Esophagus muscularis mucosa (tissue), 4 donors: ENCODE results near the gene ADCY9. TPM values are rescaled to one million over a fixed set of nuclear protein-coding genes. Genes with fewer than 3 reads are reported as not detected.

ENCODE experiments used
- DNase-seq: peaks from one replicate; pipeline ENCODE4 v3.0.0-alpha.2; 2017; ENCODE audit errors: extremely low spot score
- H3K27ac ChIP-seq, 4 donors: fragments of 200-600 bp; sonication (generic); replicated peaks in 1 of 4; 1 replicate in 3 of 4; 2 replicates in 1 of 4; pipeline ENCODE4 v1.5.1; 2016 to 2019; ENCODE audit warnings: mild to moderate bottlenecking in 1 of 4
- H3K27me3 ChIP-seq, 4 donors: fragments of 200-600 bp; sonication (generic); one replicate each; pipeline versions ENCODE4 v1.5.1 to v1.6.0; 2016 to 2019
- H3K36me3 ChIP-seq, 4 donors: fragments of 200-600 bp; sonication (generic); one replicate each; pipeline ENCODE4 v1.5.1; 2016 to 2019
- H3K4me1 ChIP-seq, 4 donors: fragments of 200-600 bp; sonication (generic); one replicate each; pipeline ENCODE4 v1.5.1; 2016 to 2019
- H3K4me3 ChIP-seq, 4 donors: fragments of 200-600 bp; sonication (generic); 1 replicate in 2 of 4; 2 replicates in 2 of 4; pipeline ENCODE4 v1.5.1; 2016 to 2019; ENCODE audit warnings: mild to moderate bottlenecking in 4 of 4, moderate library complexity in 1 of 4
- H3K9me3 ChIP-seq, 4 donors: fragments of 200-600 bp; sonication (generic); 1 replicate in 3 of 4; 2 replicates in 1 of 4; pipeline ENCODE4 v1.5.1; 2016 to 2019
- EP300 ChIP-seq: sonication (generic); formaldehyde crosslinking; IDR thresholded peaks from one replicate; pipeline ENCODE4 v1.6.1; 2017; ENCODE audit warnings: antibody characterized with exemption
- POLR2A ChIP-seq: fragments of 450-650 bp; IDR thresholded peaks from one replicate; pipeline ENCODE4 v1.6.1; 2017; ENCODE audit warnings: antibody characterized with exemption, moderate library complexity, mild to moderate bottlenecking, low read depth
- POLR2AphosphoS5 ChIP-seq, 2 donors: sonication (generic); formaldehyde crosslinking; IDR thresholded peaks; one replicate each; pipeline ENCODE4 v1.6.1; 2017; ENCODE audit warnings: antibody characterized with exemption in 2 of 2
- WGBS: methylation state at CpG from one replicate; pipeline ENCODE4 v1.1.5; 2018; 5-methylcytosine and 5-hydroxymethylcytosine counted together
- intact Hi-C: fragments of 100-400 bp; cut with DNase I; formaldehyde crosslinking; loops from one replicate; pipeline ENCODE4 v1.15.1; 2023
- total RNA-seq, 4 donors: library from RNA; depleted of rRNA; stranded (reverse); fragments of >200 nt; gene quantifications; one replicate each; pipeline versions ENCODE4 v1.1.0 to v1.2.1, GENCODE V29; 2016
- TF ChIP-seq, protein P1 (sequence below), 3 experiments: fragments of 200-600 bp in 2 of 3; fragments of 450-650 bp in 1 of 3; sonication (generic) in 2 of 3; IDR thresholded peaks; one replicate each; pipeline ENCODE4 v1.5.1; 2017 to 2019; ENCODE audit warnings: antibody characterized with exemption in 3 of 3, mild to moderate bottlenecking in 2 of 3, moderate library complexity in 1 of 3

The ADCY9 gene
- total RNA-seq, 4 donors from 2014 or later = 35.8 to 72.9 (median 55.7) TPM

DNA sequence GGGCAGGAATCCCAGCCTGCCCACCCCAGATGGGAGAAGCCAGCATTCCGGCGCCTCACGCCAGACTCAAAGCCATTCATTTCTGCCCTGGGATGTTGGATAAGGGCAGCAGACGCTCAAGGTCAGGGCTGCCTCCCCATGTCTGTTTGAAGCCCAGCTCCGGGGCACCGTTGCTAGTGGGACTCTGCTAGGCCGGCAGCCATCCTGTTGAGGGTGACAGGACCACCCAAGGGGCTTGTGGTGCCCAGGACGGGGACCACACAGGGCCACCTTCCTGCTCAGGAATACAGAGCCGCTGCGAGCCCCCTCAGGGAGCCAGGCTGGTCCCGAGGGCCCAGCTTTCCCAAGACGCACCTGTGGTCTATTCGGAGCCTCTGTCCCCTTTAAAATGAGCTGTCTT lies 134.0 kb downstream of the ADCY9 start:
- intact Hi-C loops = loop anchor here (5.0 to 10.0 kb wide), 3 partner anchors 135 to 273 kb away; partner anchors contain the start of gene ADCY9
- Histone ChIP-seq H3K4me3 (no peak overlapping the region), H3K27me3 (no peaks in the 10 kb centered on the region), H3K4me1 (peaks cover 3 to 24% (median 19%) of the 10 kb centered on the region in 4 donors), H3K9me3 (no peaks in the 10 kb centered on the region), H3K36me3 (peaks cover 5 to 62% (median 49%) of the 10 kb centered on the region in 4 donors), H3K27ac (no peak overlapping the region)
- WGBS = 97% methylated on average over 9 of the region's 13 CpGs
- no peak for DNase-seq
- no peak for TF ChIP-seq POLR2AphosphoS5 (IDR thresholded peaks at IDR 0.05)
- TF ChIP-seq POLR2A = no peak
- TF ChIP-seq, protein P1, sequence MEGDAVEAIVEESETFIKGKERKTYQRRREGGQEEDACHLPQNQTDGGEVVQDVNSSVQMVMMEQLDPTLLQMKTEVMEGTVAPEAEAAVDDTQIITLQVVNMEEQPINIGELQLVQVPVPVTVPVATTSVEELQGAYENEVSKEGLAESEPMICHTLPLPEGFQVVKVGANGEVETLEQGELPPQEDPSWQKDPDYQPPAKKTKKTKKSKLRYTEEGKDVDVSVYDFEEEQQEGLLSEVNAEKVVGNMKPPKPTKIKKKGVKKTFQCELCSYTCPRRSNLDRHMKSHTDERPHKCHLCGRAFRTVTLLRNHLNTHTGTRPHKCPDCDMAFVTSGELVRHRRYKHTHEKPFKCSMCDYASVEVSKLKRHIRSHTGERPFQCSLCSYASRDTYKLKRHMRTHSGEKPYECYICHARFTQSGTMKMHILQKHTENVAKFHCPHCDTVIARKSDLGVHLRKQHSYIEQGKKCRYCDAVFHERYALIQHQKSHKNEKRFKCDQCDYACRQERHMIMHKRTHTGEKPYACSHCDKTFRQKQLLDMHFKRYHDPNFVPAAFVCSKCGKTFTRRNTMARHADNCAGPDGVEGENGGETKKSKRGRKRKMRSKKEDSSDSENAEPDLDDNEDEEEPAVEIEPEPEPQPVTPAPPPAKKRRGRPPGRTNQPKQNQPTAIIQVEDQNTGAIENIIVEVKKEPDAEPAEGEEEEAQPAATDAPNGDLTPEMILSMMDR (IDR thresholded peaks at IDR 0.05) = no peak

DNA sequence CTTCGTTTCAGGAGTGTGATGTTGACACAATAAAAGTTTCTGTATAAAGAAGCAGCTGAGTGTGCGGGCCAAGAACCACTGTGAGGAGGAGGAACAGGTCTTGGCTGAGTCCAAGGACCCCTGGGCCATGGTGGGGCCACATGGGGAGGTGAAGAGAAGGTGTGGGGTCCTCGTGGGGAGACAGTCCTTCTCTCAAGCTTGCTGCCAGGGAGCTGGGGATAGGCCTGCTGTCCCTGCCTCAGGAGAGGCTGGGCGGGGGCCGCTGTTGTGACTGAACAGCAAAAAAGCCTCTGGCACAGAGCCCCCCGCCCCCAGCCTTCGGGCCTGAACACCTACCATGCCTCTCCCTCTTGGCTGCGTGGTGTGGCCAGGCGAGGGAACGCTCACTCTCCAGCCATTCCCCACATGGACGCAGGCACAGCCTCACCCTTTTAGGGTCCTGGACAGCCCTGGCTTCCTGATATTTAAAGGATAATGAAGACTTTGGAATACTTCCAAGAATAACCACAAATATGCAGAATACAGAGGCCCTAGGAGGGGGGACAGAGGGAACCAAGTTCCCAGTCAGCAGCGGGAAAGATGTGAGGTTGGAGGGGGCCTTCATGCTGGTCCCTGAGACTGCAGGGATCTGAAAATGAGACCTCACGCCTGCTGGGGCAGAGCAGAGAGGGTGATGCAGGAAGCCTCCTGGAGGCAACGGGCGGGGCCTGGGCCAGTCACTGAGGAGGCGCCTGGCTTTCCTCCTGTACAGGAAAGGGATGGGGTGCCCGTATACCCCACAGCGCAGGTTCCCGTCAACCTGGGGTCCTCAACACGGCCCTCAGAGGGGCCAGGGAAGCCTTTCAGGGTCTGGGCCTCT lies 135.8 kb downstream of the ADCY9 start:
- H3K4me1 ChIP-seq = peaks cover 3 to 24% (median 19%) of the 10 kb centered on the region in 4 donors
- TF ChIP-seq POLR2A = no peak
- no peak for TF ChIP-seq POLR2AphosphoS5 (IDR thresholded peaks at IDR 0.05)
- TF ChIP-seq EP300 = no peak
- TF ChIP-seq, protein P1 (IDR thresholded peaks at IDR 0.05) = no peak
- no peaks in the 10 kb centered on the region for H3K9me3 ChIP-seq
- H3K4me3 ChIP-seq = no peak overlapping the region
- peaks cover 5 to 74% (median 58%) of the 10 kb centered on the region in 4 donors for H3K36me3 ChIP-seq
- H3K27ac ChIP-seq = no peak overlapping the region
- WGBS = 73% methylated on average over 10 of the region's 20 CpGs
- DNase-seq = no peak
- no peaks in the 10 kb centered on the region for H3K27me3 ChIP-seq
- intact Hi-C loops = loop anchor here (5.0 to 10.0 kb wide), 3 partner anchors 137 to 274 kb away; partner anchors contain the start of gene ADCY9

DNA sequence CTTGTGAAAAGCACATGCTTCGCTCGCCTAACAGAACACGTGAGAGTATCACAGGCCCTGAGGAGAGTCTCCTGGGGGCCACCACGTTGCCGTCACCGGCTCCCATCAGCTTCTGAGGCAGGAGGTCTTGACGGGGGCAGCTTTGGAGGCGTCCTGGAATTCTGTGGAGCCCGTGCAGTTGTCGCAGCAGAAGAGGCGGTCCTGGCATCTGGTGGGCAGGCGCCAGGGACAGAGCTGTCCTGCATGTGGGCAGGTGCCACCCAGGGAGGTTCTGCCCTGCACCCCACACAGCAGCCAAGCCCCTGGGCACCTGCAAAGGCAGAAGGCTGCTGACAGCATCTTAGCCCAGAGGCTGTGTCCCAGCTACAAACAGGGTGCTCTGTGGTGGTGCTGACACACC lies 136.7 kb downstream of the ADCY9 start:
- no peaks in the 10 kb centered on the region for H3K27me3 ChIP-seq
- H3K4me3 ChIP-seq = no peak overlapping the region
- H3K4me1 ChIP-seq = peaks cover 3 to 24% (median 19%) of the 10 kb centered on the region in 4 donors
- TF ChIP-seq, protein P1 (IDR thresholded peaks at IDR 0.05) = no peak
- TF ChIP-seq POLR2A = no peak
- no peak for TF ChIP-seq EP300
- TF ChIP-seq POLR2AphosphoS5 (IDR thresholded peaks at IDR 0.05) = no peak
- WGBS = 97% methylated on average over 12 of the region's 12 CpGs
- no peaks in the 10 kb centered on the region for H3K9me3 ChIP-seq
- intact Hi-C loops = no loop called here
- H3K27ac ChIP-seq = no peak overlapping the region
- peaks cover 5 to 84% (median 65%) of the 10 kb centered on the region in 4 donors for H3K36me3 ChIP-seq
- no peak for DNase-seq

DNA sequence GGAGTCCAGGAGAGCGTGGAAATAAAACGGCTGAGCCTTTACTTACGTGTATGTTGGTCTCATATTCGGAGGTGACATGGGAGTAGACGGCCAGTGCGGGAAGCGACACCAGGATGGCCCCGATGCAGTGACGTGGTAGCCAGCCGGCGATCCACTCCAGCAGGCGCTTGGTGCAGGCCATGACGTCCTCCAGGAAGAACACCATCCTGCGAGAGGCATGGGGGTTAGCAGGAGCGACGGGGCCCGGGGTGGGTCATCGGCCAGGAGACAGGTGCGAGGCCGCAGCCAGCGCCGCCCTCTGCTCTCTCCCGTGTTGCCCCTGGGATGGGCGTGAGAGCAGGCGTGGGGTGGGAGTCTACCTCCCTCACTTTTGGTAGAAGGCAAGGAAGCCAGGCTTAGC lies 137.2 kb downstream of the ADCY9 start:
- Histone ChIP-seq H3K9me3 (no peaks in the 10 kb centered on the region), H3K4me1 (peaks cover 3 to 24% (median 19%) of the 10 kb centered on the region in 4 donors), H3K27me3 (no peaks in the 10 kb centered on the region), H3K4me3 (no peak overlapping the region), H3K27ac (no peak overlapping the region), H3K36me3 (peaks cover 5 to 87% (median 67%) of the 10 kb centered on the region in 4 donors)
- no peak for TF ChIP-seq POLR2A
- TF ChIP-seq EP300 = no peak
- TF ChIP-seq, protein P1 (IDR thresholded peaks at IDR 0.05) = no peak
- no peak for TF ChIP-seq POLR2AphosphoS5 (IDR thresholded peaks at IDR 0.05)
- intact Hi-C loops = no loop called here
- DNase-seq = no peak
- WGBS = 93% methylated on average over 17 of the region's 25 CpGs
